ENCODE data around the gene RAMAC.
"Not testable (repeated sequence)": the region's sequence is repeated elsewhere in the genome, so short reads cannot be mapped to it uniquely, and the experiment has no call there.

Gene RAMAC

DNA sequence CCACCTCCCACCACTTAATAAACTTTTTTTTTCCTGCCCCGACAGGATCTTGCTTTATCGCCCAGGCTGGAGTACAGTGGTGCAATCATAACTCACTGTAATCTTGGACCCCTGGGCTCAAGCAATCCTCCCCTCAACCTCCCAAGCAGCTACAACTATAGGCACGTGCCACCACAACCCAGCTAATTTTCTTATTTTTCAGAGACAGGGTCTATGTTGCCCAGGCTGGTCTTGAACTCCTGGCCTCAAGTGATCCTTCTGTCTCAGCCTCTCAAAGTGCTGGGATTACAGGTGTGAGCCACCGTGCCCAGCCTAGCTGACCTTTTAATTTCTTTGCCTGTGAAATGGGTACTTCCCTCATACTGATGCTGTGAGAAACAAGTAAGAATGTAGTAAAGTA, 29.4 kb downstream of the RAMAC start:
- no peak for DNase-seq

DNA sequence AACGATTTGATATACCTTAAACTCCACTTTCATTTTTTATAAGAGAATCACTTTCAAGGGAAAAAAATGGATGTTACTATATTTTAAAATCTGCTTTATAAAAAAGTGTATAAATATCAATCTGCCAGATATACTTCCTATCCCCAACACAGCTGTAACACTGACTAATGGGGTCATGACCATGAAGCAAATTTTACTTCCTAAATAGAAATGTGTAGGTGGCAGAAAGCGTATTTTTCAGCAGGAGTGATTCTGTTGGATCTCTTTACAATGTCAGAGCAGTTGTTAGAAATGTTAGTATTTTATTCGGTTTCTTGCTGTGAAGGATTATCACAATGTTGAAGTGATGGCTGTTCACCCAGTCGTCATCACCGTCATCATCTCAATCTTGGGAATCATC, 30.9 kb downstream of the RAMAC start:
- no peak for DNase-seq

DNA sequence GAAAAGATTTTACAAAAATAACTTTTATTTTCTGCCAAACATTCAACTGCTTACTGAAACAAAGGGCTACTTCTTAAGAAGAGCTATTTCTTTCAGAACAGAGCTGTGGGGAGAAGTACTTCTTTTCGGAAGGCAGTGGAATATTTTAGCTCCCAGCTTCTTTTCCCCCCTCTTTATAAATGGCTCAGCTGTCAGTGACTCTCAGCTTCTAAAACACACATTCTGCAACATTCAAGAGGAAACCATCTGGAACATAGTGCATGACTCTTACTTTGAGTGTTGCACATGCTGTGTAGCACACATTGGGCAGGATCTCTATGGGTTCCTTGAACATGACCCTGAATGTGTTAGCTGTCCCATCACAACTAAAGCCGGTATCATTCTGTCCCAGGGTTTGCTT, 32.4 kb downstream of the RAMAC start:
- DNase-seq: no peak

DNA sequence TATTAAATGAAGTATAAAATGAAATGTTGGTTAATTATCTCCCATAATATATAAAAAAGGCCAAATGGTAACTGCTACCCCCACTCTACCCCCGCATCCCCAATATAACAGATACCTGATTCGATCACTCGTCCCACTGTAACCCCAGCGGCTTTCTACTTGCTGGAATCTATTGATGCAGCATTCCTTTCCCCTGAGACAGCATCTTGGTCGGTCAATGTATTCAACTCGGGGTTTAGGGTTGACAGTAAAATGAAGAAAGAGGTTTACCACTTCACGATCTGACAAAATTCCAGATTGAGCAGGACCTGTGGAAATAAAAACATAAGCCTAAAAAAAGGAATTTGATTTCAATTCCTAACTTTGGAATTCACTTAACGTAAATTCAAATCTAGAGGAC, 44.0 kb downstream of the RAMAC start:
- DNase-seq: no peak

DNA sequence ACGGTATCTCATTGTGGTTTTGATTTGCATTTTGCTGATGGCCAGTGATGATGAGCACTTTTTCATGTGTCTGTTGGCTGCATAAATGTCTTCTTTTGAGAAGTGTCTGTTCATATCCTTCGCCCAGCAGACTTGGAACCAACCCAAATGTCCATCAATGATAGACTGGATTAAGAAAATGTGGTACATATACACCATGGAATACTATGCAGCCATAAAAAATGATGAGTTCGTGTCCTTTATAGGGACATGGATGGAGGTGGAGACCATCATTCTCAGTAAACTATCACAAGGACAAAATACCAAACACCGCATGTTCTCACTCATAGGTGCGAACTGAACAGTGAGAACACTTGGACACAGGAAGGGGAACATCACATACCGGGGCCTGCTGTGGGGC, 45.2 kb downstream of the RAMAC start:
- DNase-seq: not testable (repeated sequence)

DNA sequence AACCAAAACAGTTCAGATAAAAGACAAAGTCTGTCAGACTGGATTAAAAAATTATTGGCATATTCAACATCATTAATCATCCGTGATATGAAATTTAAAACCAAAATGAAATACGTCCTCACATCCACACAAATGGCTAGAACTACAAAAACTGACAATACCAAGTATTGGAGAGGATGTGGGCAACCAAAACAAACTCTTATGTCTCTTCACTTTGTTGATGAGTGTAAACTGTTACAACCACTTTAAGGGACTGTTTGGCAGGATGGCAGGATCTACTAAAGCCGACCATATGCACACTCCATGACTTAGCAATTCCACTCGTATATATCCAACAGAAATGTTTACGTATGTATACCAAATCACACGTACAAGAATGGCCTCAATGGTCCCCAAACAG, 50.2 kb downstream of the RAMAC start:
- DNase-seq: no peak

DNA sequence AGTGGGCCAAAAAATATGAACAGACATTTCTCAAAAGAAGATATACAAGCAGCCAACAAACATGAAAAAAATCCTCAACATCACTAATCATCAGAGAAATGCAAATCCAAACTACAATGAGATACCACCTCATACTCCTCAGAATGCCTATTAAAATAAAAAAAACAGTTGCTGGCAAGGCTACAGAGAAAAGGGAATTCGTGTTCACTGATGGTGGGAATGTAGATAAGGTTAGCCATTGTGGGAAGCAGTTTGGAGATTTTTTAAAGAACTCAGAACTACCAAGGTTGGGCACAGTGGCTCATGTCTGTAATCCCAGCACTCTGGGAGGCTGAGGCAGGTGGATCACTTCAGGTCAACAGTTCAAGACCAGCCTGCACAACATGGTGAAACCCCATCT, 53.2 kb downstream of the RAMAC start:
- no peak for DNase-seq
